Neutrophil (primary cell): Measurements from ENCODE around the gene RNPS1.

Experiments
- H3K27ac ChIP-seq: fragments of 200-600 bp; sonication (generic); 2 replicates; pipeline ENCODE4 v1.5.1; 2016; ENCODE audit warnings: mild to moderate bottlenecking, moderate library complexity
- H3K27me3 ChIP-seq: fragments of 200-600 bp; sonication (generic); 2 replicates; pipeline ENCODE4 v1.6.0; 2016; ENCODE audit warnings: mild to moderate bottlenecking
- H3K36me3 ChIP-seq: fragments of 200-600 bp; sonication (generic); 2 replicates; pipeline ENCODE4 v1.5.1; 2017
- H3K4me1 ChIP-seq, 2 experiments: fragments of 200-600 bp in 1 of 2; sonication (generic) in 1 of 2; 1 replicate in 1 of 2; 2 replicates in 1 of 2; pipeline versions ENCODE4 v1.5.1 to v1.6.1; 2013 to 2016; ENCODE audit warnings: low read depth in 1 of 2, low read length in 1 of 2, mild to moderate bottlenecking in 1 of 2, moderate library complexity in 1 of 2; ENCODE audit not compliant: control insufficient read depth in 1 of 2, insufficient read depth in 1 of 2
- H3K4me3 ChIP-seq, 2 experiments: fragments of 200-600 bp in 1 of 2; sonication (generic) in 1 of 2; 1 replicate in 1 of 2; 2 replicates in 1 of 2; pipeline ENCODE4 v1.5.1; 2013 to 2016; ENCODE audit warnings: low read depth in 1 of 2, low read length in 1 of 2, mild to moderate bottlenecking in 1 of 2, moderate library complexity in 1 of 2
- H3K9me3 ChIP-seq: fragments of 200-600 bp; sonication (generic); 2 replicates; pipeline ENCODE4 v1.5.1; 2016
- TF ChIP-seq, protein P1 (sequence below): fragments of 200-600 bp; sonication (generic); IDR thresholded peaks from 2 replicates; pipeline ENCODE4 v1.5.1; 2016; ENCODE audit warnings: antibody characterized with exemption

The RNPS1 gene

DNA sequence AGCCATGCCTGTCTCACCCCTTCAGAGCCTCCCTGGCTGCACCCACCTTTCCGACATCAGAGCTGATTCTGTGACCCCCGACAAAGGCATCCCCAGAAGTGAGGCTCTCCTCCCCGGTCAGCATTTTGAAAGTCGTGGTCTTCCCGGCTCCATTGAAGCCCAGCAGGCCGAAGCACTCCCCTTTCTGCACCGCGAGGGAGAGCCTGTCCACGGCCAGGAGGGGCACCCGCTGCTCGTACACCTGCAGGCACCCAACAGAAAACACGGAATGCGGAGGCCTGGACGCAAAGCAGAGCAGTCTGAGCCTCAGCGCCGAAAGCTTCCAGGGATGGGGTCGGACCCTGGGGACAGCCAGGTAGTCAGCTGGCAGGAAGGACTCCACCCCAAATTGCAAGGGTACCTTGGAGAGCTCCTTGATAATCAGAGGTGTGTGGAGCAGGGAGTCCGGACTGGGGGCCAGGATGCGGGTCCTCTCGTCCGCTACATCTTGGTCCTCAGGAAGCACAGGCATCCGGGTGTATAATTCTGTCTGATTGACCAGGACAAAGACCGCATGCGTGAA is 13.1 kb upstream of the RNPS1 start:
- TF ChIP-seq, protein P1, sequence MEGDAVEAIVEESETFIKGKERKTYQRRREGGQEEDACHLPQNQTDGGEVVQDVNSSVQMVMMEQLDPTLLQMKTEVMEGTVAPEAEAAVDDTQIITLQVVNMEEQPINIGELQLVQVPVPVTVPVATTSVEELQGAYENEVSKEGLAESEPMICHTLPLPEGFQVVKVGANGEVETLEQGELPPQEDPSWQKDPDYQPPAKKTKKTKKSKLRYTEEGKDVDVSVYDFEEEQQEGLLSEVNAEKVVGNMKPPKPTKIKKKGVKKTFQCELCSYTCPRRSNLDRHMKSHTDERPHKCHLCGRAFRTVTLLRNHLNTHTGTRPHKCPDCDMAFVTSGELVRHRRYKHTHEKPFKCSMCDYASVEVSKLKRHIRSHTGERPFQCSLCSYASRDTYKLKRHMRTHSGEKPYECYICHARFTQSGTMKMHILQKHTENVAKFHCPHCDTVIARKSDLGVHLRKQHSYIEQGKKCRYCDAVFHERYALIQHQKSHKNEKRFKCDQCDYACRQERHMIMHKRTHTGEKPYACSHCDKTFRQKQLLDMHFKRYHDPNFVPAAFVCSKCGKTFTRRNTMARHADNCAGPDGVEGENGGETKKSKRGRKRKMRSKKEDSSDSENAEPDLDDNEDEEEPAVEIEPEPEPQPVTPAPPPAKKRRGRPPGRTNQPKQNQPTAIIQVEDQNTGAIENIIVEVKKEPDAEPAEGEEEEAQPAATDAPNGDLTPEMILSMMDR = no peak
- Histone ChIP-seq H3K27ac (no peak overlapping the region), H3K4me1 (no peaks in the 10 kb centered on the region), H3K4me3 (no peak overlapping the region), H3K36me3 (no peaks in the 10 kb centered on the region), H3K9me3 (no peaks in the 10 kb centered on the region), H3K27me3 (no peaks in the 10 kb centered on the region)

DNA sequence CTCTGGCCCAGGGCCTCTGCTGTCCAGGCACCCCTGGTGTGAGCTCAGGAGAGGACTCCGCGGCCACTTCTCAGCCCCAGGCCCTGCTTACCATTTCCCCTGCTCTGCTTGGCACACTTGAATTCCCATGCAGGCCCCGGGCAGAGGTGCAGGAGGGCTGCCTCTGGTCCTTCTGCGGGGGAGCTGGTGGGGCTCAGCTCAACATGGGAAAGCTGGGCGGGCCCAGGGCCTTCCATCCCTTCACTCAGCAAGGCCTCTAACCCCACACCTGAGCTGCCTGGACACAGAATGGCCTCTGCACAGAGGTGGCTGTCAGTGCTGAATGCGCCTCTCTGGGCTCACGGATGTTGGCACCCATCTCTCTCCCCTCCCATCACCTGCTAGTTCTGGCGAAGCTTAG is 12.5 kb upstream of the RNPS1 start:
- no peaks in the 10 kb centered on the region for H3K36me3 ChIP-seq
- no peak overlapping the region for H3K27ac ChIP-seq
- no peak overlapping the region for H3K4me3 ChIP-seq
- H3K27me3 ChIP-seq = no peaks in the 10 kb centered on the region
- TF ChIP-seq, protein P1 = no peak
- H3K4me1 ChIP-seq = no peaks in the 10 kb centered on the region
- H3K9me3 ChIP-seq = no peaks in the 10 kb centered on the region

DNA sequence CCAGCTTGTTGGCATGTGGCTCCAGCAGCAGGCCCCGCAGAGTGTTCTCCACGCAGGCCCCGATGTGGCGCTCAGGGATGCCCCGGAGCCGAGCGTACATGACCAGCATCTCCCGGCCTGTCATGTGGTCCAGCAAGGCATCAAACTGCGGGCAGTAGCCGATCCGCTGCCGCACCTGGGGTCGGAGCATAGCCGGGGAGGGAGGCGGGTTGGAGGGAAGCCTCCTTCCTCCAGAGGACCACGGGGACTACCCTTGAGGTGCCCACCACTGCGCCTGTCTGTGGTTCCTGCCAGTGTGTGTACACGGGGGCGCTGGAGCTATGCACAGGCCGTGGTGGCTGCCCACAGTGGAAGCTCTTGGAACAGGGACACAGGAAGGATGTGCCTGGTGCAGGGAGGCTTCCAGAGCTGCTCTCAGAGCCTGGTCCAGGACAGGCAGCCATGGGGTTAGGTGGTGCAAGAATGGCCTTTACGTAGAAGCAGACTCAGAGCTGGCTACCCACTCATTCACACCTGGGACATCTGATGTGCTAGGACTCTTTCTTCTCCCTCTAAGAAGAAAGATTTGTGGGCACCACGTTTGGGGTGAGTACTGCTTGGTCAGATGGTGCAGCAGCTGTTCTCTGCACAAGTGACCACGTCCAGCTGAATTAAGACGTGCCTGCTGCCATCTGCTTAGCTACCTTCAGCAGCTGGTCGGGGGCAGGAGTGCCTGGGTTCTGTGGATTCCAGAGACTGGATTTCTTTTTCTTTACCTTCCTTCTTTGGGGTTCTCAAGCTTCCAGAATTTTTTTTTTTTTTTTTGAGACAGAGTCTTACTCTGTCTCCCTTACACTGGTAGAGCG is 11.3 kb upstream of the RNPS1 start:
- no peaks in the 10 kb centered on the region for H3K36me3 ChIP-seq

GRCh38 chr16:2278272-2278608 is 10.3 kb upstream of the RNPS1 start:
- no peaks in the 10 kb centered on the region for H3K36me3 ChIP-seq
- H3K4me3 ChIP-seq = no peak overlapping the region
- H3K9me3 ChIP-seq = no peaks in the 10 kb centered on the region
- H3K27me3 ChIP-seq = no peaks in the 10 kb centered on the region
- no peak overlapping the region for H3K27ac ChIP-seq
- TF ChIP-seq, protein P1 = no peak
- no peaks in the 10 kb centered on the region for H3K4me1 ChIP-seq

More for the DNA sequence above, 11.3 kb upstream of the RNPS1 start:
- TF ChIP-seq, protein P1 = no peak
- H3K4me3 ChIP-seq = no peak overlapping the region
- H3K9me3 ChIP-seq = no peaks in the 10 kb centered on the region
- no peaks in the 10 kb centered on the region for H3K4me1 ChIP-seq
- H3K27me3 ChIP-seq = no peaks in the 10 kb centered on the region
- no peak overlapping the region for H3K27ac ChIP-seq

- no peaks in the 10 kb centered on the region for H3K36me3 ChIP-seq
- TF ChIP-seq, protein P1 = no peak
- no peaks in the 10 kb centered on the region for H3K27me3 ChIP-seq
- H3K27ac ChIP-seq = no peak overlapping the region
- H3K4me1 ChIP-seq = no peaks in the 10 kb centered on the region
- H3K9me3 ChIP-seq = no peaks in the 10 kb centered on the region
- no peak overlapping the region for H3K4me3 ChIP-seq
Observed at GRCh38 chr16:2277466-2278271, 9.7 kb upstream of the RNPS1 start.
